G401.6 (cell line): Measurements from ENCODE around the gene RNF31.
"Not testable (repeated sequence)": the region's sequence is repeated elsewhere in the genome, so short reads cannot be mapped to it uniquely, and the experiment has no call there.

ENCODE experiments used
- FAIRE-seq: peaks from 2 replicates; lab custom pipeline; 2012; peaks lifted over from hg19 to GRCh38; lab: Jason Lieb, UNC

RNF31 gene

DNA sequence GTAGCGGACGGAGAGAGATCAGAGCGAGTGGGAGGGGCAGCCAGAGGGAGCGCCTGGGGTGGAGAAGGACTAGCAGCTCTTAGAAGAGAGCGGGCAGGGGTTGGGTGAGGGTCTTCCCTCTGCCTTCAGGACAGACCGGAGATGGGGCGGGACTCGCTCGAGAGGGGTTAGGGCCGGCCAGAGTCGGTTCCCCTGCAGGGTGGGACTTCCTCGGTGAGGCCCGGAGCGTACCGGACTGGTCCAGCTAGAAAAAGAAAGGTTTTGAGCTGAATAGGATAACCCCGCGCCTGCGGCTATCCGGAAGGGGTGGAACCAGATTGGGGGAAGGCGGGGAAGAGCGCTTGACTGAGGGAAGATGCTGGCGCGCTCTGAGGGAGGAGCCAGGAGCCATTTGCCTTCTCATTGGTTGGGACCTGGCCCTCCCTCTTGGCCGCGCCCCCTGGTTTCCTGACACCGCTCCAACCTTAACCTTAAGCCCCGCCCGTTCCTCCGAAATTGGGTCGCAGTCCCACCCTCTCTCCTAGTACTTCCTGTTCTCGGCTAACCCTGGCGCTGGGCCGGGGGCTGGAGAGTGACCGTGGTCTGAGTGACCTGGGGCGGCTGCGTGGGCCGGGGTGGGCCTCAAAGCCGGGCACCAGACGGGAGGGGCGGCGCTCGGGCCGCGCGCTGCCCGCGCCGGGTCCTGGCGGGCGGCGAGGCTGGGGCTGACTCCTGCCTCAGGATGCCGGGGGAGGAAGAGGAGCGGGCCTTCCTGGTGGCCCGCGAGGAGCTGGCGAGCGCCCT is at the start of gene RNF31:
Gene RNF31 (plus strand): TSS at position 521 of the 783 bp plus-strand sequence. CDS start 201 bp downstream, at position 722.
- peak; percentile 98 for FAIRE-seq

DNA sequence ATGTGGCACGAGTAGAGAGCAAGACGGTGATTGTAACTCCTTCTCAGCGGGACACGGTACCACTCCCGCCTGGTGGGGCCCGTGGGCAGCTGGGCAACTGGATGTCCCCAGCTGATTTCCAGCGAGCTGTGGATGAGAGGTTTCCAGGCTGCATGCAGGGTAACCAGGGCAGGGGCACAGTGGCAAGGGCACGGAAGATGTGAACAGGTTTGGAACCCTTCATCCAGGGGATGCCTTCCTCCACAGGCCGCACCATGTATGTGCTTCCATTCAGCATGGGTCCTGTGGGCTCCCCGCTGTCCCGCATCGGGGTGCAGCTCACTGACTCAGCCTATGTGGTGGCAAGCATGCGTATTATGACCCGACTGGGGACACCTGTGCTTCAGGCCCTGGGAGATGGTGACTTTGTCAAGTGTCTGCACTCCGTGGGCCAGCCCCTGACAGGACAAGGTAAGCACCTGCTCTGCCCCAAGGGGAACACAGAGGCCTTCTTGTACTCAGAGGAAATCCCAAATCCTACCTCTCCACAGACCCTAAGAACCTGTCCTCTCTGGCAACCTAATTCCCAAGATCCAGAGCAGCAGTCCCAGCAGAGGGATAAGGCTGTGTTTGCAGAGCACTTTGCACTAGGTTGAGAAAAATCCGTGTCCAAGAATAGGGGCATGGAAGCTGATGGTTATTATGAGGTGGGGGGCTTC is 48.9 kb upstream of the RNF31 start:
- no peak for FAIRE-seq

DNA sequence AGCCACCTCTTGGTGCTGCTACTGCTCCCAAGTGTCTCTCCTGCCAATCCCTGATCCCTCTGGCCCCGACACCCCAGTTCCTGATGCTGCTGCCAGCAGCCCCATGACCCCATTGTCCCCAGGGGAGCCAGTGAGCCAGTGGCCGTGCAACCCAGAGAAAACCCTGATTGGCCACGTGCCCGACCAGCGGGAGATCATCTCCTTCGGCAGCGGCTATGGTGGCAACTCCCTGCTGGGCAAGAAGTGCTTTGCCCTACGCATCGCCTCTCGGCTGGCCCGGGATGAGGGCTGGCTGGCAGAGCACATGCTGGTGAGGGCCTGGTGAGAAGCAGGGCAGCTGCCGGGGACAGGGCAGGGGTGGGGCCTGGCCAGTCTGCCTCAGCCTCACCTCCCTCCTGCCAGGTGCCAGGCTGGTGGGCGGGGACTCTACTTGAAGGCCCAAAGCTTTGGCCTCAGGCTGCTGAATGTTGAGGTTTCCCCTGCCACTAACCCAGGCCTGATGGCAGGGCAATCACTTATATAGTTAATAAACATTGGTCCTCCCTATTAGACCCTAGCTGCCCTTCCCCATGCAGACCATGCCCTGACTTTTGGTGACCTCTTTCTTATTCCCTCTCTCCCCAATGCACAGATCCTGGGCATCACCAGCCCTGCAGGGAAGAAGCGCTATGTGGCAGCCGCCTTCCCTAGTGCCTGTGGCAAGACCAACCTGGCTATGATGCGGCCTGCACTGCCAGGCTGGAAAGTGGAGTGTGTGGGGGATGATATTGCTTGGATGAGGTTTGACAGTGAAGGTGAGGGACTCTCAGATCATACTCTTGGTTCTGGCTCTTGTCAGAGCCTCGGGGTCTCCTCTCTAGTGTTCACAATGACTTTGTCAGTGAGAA is 48.1 kb upstream of the RNF31 start:
- FAIRE-seq = no peak

DNA sequence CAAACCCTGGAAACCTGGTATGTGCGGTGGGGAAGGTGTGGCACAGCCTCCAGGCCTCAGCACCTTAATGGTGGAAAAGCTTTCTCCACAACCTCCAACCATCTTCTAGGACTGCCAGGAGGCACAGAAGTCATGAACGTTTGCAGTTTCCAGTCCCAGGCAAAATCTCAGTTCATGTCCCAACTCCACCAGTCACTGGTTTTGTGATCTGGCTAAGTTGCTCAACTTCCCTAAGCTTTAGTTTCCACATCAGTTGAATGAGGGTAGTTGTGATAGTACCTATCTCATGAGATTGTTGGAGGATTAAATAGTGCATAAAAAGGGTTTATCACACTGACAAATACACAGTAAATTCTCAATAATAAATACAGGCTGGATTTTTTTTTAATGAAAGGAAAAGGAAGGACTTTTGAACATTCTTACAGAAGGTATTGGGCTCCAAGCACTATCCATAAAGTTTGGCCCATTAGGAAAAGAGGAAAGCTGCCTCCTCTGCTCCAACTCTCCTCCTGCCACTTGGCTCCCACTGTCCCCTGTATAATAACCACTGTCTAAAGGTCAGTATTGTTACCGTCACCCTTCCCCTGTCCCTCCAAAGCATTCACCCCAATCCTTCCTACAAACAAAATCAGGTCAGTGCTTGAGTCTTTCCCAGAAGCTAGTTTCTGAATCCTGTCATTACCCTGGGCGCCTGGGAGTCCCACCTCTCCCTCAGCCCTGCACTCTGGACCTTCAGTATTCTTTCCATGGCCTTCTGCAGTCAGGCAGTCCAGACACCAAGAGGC is 46.9 kb upstream of the RNF31 start:
- no peak for FAIRE-seq

DNA sequence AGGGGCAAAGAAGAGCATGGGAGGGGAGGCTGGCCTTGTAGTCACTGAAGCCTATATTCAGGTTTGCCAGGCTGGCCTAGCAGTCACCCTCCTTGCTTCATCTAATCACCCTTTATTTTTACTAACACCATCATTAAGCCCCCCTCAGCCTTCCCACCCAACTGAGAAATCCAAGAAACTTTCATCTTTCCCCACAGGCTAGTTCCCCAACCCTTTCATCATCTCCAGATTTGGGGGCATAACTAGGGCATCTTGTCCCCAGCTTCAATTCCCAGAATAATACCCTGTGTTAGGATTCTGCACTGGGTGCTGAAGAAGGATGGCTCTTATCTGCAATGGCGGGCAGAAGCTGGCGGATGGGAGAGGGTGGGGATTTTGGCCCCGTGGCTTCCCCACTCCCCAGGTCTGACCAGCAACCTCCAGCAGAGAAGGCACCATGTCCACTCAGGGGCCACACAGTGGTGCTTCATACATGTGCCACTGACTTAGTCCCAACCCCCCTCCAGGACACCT is 46.3 kb upstream of the RNF31 start:
- FAIRE-seq = no peak

DNA sequence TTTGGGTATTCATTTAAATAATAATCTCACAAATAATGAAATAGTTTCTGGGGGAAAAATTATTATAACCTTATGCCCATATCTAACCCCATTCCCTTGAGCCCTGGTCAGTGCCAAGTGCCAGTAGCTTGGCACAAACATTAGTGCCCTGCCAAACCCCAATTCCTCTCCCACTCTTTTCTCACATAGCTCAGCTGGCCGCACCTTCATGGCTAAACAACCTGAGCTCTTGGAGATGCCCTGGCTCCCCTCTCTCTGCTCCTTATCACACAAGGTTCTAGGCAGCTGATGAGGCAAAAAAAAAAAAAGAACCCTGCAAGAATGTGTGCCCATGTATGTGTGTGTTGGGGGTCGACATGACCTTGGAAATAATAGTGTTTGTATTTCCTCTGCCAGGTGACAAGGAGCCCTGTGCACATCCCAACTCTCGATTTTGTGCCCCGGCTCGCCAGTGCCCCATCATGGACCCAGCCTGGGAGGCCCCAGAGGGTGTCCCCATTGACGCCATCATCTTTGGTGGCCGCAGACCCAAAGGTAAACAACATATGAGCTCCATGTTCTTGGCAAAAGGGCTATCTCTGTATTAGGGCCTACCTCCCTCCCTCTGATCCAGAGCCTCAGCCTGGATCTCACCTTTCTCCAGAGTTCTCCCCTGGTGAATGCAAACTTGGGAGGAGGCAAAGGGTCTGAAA is 44.8 kb upstream of the RNF31 start:
- no peak for FAIRE-seq

DNA sequence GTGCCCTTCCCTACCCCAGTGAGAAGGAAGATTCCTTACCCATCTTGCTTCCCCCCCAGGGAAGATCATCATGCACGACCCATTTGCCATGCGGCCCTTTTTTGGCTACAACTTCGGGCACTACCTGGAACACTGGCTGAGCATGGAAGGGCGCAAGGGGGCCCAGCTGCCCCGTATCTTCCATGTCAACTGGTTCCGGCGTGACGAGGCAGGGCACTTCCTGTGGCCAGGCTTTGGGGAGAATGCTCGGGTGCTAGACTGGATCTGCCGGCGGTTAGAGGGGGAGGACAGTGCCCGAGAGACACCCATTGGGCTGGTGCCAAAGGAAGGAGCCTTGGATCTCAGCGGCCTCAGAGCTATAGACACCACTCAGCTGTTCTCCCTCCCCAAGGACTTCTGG is 43.8 kb upstream of the RNF31 start:
- no peak for FAIRE-seq

DNA sequence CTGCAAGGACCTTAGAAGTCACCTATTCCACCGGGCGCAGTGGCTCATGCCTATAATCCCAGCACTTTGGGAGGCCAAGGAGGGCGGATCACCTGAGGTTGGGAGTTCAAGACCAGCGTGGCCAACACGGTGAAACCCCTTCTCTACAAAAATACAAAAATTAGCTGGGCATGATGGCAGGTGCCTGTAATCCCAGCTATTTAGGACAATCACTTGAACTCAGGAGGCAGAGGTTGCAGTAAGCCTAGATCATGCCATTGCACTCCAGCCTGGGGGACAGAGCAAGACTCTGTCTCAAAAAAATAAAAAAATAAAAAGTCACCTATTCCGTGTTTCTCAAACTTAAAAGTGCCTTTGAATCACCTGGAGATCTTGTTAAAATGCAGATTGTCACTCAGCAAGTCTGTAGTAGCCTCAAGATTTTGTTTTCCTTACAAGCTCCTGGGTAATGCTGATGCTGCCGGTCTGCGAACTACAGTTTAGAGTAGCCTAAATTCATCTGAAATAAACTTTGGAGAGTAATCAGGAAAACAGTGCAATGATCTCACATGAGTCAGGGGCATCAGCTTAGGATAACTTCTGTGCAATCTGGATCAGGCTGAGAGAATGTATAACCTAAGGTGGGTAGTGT is 41.6 kb upstream of the RNF31 start:
- FAIRE-seq = not testable (repeated sequence)

DNA sequence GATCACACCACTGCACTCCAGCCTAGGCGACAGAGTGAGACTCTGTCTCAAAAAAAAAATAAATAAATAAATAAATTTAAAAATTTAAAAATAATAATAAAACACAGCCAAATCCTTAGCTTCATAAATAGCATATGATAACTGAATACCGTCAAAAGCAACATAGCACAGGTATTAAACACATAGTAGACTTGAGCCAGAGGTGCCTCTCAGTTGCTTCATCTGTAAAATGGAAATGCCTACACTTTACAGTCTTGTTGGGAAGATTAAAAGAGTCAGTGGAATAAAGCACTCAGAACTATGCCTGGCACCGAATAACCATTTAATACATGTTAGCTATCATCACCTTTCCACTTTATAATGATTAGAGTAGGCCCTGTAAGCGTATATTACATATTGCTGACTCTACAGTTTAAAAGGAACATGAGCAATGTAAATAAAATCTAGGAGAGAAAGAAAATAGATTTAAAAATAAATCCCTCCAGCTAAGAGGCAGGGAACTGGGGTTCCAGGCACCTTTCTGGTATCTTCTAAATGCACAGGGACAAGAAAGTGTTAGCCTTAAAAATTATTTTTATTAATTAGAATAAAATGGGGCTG is 40.5 kb upstream of the RNF31 start:
- FAIRE-seq = no peak

DNA sequence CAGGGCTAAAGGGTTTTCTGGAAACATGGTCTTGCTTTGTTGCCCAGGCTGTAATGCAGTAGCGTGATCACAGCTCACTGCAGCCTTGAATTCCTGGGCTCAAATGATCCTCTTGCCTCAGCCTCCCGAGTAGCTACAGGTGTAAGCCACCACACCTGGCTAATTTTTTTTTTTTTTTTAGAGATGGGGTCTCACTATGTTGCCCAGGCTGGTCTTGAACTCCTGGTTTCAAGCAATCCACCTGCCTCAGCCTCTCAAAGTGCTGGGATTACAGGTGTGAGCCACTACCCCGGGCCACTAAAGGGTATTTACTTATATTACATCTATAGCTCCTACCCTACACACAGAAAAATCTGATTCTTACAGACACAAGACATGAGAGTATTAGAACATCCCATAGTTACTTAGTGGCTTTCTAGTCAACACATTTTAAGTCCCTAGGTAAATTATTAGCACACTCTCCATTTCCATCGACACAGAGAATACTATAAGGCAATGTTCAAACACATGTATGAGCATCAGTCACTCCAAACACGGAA is 38.9 kb upstream of the RNF31 start:
- FAIRE-seq = no peak

DNA sequence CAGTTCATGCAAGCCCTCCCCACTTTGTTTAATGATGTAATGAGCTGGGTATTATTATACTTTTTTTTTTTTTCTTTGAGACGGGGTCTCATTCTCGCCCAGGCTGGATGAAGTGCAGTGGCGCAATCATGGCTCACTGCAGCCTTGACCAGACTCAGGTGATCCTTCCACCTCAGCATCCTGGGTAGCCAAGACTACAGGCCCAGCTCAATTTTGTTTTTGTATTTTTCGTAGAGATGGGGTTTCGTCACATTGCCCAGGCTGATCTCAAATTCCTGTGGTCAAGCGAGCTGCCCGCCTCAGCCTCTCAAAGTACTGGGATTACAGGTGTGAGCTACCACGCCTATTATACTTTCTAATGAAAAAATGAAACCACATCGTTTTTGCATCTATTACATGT is 37.2 kb upstream of the RNF31 start:
- no peak for FAIRE-seq

DNA sequence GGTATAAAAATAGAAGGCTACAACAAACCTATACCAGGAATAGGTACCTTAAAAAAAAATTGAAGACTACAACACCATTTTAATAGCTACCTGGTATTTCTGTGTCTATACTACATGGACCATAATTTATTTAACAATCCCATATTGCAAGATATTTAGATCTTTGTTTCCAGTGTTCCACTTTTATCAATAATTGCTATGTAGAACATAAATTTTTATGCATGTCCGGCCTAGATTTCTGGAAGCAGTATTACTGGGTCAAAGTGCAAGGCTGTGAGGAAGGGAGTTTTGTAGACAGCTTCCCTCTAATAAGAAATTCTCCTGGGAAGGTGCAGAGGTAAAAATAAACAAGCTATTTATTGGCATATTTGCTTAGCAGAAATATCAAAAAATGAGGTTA is 36.8 kb upstream of the RNF31 start:
- FAIRE-seq = no peak

DNA sequence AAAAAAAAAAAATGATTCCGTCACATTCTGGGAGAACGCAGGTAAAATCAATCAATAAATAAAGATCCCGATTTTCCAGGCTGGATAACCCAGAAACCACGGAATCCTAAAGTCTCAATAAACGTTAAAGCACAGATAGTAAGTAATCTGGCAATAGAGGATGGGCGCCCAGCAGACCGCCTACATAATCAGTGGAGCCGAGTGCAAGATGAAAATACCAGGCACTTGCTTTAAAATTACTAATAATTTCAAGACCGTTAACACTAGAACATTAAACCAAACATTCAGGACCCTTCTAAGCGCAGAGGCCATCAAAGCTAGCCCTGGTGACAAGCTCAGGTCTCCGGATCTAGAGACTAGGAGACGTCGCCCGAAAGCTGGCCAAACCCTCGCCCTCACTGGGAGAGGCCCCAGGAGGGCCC is 33.9 kb upstream of the RNF31 start:
- FAIRE-seq = no peak

DNA sequence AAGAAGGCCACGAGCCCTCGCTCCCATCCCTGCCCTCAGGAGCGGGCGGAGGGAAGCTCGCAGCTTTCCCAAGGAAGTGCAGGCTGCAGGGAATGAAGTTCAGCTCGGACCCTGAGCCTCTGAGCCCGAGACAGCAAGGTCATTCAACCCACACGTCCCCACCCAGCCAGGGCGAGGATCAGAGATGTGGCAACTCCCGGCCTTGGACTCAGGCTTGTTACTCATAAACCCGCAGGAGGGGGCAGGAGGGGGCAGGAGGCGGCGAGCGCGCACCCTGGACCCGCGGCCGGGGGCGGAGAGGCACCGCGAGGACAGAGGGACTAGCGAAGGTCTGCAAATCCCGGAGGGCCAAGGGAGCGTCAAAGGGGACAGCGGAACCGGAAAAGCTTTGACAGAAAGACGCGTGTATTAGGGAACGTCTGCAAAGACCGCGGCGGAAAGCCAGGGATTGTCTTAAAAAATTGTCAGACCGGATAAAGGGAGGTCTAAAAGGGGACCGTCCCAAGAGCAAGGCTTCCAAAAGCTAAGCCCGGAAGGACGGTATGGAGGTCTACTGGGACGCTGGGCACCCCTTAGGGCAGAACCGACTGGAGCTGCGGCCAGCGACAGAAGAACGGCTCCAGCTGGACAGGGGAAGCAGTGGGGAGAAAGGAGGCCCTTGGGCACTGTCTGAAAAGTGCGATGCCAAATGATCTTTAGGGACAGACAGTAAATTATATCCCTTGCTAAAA is 33.3 kb upstream of the RNF31 start:
- FAIRE-seq = no peak

DNA sequence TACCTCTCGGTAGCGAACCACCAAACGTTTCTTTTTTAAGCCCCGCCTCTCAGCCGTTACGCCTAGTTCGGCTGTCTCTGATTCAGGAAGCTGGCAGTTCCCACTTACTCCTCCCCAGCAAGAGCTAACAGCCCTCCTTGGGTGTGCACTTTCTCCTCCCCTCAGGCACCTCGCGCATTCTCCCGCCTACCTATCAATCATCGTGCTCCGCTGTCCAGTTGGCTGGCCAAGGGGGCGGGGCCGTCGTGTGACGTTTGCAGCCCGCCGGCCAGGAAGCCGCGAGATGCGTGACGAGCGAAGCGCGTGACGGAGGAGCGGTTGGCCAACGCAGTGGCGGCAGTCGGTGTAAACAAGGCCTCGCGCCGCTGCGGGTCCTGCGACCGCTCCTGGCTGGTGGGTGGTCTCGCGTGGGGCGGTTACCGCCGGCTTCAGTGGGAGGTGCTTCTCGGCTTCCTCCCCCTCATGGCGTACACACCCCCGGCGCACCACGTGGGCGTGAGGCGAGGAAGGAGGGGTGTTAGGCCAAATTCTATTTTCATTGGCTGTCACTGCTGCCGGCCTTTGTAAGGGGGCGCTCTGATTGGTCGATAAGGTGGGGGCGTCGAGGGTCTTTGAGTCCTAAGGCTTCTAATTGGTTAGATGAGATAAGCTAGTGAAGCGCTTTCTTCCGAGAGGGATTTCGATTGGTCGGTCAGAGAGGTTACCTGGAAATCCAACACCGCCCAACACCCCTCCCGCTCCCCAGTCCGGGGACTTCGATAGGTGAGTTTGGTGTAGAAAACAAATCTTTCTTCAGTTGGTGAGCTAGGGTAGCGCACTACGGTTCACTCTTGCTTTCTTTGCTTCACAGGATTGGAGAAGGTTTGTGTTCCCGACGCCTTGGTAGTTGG is 32.5 kb upstream of the RNF31 start, which contains the start of the genes DCAF11 and NRL:
Gene DCAF11 (plus strand): TSS at position 246 of the 890 bp plus-strand sequence. CDS start 818 bp downstream, outside the sequence.
Gene NRL (minus strand): TSS at position 418 of the 890 bp plus-strand sequence. CDS start 32,101 bp downstream, outside the sequence.
- peak; percentile 98 for FAIRE-seq

DNA sequence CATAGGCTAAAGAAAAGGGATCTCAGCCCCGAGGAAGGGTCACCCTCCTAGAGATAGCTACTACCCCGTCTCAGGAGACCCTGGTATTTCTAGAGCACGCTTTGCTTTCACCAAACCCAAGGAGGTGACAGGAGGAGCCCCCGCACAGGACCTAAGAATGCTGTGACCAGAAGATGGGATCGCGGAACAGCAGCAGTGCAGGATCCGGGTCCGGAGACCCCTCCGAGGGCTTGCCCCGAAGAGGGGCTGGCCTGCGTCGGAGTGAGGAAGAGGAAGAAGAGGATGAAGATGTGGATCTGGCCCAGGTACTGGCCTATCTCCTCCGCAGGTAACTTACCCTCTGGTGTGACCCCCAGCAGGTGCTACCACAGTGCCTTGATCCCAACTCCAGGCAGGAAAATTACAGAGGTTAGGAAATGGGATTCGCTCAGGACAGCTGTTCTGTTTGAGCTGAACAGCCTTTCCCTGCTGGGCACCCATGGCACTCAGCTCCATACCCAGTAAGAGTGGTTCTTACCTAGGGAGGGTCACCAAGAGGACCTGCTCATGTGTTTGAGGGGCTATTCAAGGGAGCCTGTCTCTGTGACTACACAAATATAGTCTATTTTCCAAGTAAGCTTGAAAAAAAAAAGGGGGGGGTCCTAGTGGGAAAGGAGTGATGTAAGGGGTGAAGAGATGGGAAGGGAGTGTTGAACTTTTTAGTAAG is 31.7 kb upstream of the RNF31 start:
- FAIRE-seq = no peak

DNA sequence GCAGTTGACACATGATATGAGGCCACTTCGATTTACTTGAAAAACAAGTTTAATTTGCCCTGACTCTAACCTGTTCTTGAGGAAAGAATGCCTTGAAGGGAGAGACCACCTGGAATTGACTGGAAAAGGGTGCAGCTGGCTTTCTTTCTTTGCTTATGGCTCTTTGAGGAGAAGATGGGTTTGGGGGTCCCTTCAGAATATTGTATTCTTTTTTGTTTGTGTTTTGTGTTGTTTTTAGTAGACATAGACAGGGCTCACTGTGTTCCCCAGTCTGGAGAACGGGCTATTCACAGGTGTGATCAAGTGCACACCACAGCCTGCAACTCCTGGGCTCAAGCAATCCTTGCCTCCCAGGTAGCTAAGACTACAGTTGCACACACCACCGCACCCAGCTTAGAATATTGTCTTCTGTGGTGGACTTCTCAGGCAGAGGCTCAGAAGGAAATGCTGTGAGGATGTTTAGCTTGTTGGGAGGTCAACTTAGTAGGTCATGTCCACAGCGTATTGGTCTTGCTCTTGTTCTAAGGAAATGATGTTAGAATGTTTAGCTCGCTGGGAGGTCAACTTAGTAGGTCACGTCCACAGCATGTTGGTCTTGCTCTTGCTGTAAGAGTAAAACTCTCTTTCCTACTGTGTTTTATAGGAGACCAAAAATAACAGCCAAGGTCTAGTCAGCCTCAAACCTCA is 31.0 kb upstream of the RNF31 start:
- FAIRE-seq = no peak
